ENCODE measurements around the gene KLHL35. TPM values are rescaled to one million over a fixed set of nuclear protein-coding genes. Genes with fewer than 3 reads are reported as not detected.

KLHL35 gene
- total RNA-seq, 6 donors from 2014 or later = 3.5 to 7.3 (median 4.3) TPM

GRCh38 chr11:75454987-75455386 lies 22.0 kb upstream of the KLHL35 start:
- WGBS, 2 donors = 68 to 76% methylated on average over 3 to 5 of the region's 5 CpGs
- no peak for ATAC-seq (ENCODE audit: low FRiP score in 2 of 2)
- TF ChIP-seq POLR2AphosphoS5 (IDR thresholded peaks at IDR 0.05) (no peak), POLR2A (IDR thresholded peaks at IDR 0.05) (no peak), EP300 (IDR thresholded peaks at IDR 0.05) (no peak)
- TF ChIP-seq, protein P1, sequence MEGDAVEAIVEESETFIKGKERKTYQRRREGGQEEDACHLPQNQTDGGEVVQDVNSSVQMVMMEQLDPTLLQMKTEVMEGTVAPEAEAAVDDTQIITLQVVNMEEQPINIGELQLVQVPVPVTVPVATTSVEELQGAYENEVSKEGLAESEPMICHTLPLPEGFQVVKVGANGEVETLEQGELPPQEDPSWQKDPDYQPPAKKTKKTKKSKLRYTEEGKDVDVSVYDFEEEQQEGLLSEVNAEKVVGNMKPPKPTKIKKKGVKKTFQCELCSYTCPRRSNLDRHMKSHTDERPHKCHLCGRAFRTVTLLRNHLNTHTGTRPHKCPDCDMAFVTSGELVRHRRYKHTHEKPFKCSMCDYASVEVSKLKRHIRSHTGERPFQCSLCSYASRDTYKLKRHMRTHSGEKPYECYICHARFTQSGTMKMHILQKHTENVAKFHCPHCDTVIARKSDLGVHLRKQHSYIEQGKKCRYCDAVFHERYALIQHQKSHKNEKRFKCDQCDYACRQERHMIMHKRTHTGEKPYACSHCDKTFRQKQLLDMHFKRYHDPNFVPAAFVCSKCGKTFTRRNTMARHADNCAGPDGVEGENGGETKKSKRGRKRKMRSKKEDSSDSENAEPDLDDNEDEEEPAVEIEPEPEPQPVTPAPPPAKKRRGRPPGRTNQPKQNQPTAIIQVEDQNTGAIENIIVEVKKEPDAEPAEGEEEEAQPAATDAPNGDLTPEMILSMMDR (IDR thresholded peaks at IDR 0.05) = no peak
- Histone ChIP-seq H3K4me1 (peaks cover 0 to 7% (median 1%) of the 10 kb centered on the region in 4 donors), H3K9me3 (no peaks in the 10 kb centered on the region), H3K4me3 (no peak overlapping the region), H3K27ac (no peak overlapping the region), H3K27me3 (no peaks in the 10 kb centered on the region), H3K36me3 (no peaks in the 10 kb centered on the region)
- peak in 1 of 2 donors; percentile 18 for DNase-seq

GRCh38 chr11:75453916-75454655 lies 21.1 kb upstream of the KLHL35 start:
- Histone ChIP-seq H3K27ac (no peak overlapping the region), H3K4me1 (peaks cover 0 to 7% (median 1%) of the 10 kb centered on the region in 4 donors), H3K27me3 (no peaks in the 10 kb centered on the region), H3K4me3 (no peak overlapping the region), H3K9me3 (no peaks in the 10 kb centered on the region), H3K36me3 (no peaks in the 10 kb centered on the region)
- WGBS, 2 donors = 67 to 69% methylated on average over 9 of the region's 9 CpGs
- TF ChIP-seq EP300 (IDR thresholded peaks at IDR 0.05) (no peak), POLR2A (IDR thresholded peaks at IDR 0.05) (no peak), POLR2AphosphoS5 (IDR thresholded peaks at IDR 0.05) (peak in 1 of 2 donors; percentile 55)
- TF ChIP-seq, protein P1 (IDR thresholded peaks at IDR 0.05) = no peak
- ATAC-seq (ENCODE audit: low FRiP score in 2 of 2) (peak in 1 of 2 donors; percentile 4), DNase-seq (no peak)

GRCh38 chr11:75450826-75451821 lies 18.1 kb upstream of the KLHL35 start:
- Histone ChIP-seq H3K9me3 (no peaks in the 10 kb centered on the region), H3K36me3 (no peaks in the 10 kb centered on the region), H3K4me3 (no peak overlapping the region), H3K27me3 (no peaks in the 10 kb centered on the region), H3K4me1 (peaks cover 0 to 7% (median 1%) of the 10 kb centered on the region in 4 donors), H3K27ac (no peak overlapping the region)
- DNase-seq (peak in 1 of 2 donors; percentile 85), ATAC-seq (ENCODE audit: low FRiP score in 2 of 2) (no peak)
- WGBS, 2 donors = 74 to 83% methylated on average over 35 to 42 of the region's 46 CpGs
- TF ChIP-seq POLR2AphosphoS5 (IDR thresholded peaks at IDR 0.05) = no peak
- TF ChIP-seq, protein P1 (IDR thresholded peaks at IDR 0.05) = peak; percentile 30 to 57 (median 49)

DNA sequence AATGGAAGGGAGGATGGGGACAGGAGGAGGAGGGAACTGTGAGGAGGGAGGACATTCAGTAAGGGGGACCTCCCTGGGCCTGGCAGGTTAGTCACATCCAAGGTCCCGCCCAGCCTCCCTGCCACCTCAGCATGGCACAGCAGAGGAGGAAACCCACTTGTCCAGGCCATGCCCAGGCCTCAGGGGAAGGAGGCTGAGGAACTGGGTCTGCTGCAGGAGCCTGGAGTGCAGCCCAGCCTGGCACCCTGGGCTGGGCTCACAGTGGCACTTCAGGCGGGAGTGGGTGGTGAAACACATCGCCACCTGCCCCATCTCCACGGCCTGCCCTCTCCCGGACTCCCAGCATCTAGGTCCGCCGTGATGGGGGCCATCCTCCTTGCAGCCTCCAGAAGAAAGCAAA lies 17.2 kb upstream of the KLHL35 start:
- no peak for ATAC-seq (ENCODE audit: low FRiP score in 2 of 2)
- 92 to 96% methylated on average over 4 to 7 of the region's 7 CpGs for WGBS, 2 donors
- H3K4me1 ChIP-seq = peaks cover 0 to 7% (median 1%) of the 10 kb centered on the region in 4 donors
- no peak overlapping the region for H3K4me3 ChIP-seq
- TF ChIP-seq EP300 (IDR thresholded peaks at IDR 0.05) = no peak
- no peak for TF ChIP-seq POLR2A (IDR thresholded peaks at IDR 0.05)
- TF ChIP-seq, protein P1 (IDR thresholded peaks at IDR 0.05) = no peak
- TF ChIP-seq POLR2AphosphoS5 (IDR thresholded peaks at IDR 0.05) = no peak
- no peak overlapping the region for H3K27ac ChIP-seq
- no peaks in the 10 kb centered on the region for H3K27me3 ChIP-seq
- DNase-seq = no peak
- H3K9me3 ChIP-seq = no peaks in the 10 kb centered on the region
- no peaks in the 10 kb centered on the region for H3K36me3 ChIP-seq
